Measurements from ENCODE around the gene TUBGCP6. TPM values are rescaled to one million over a fixed set of nuclear protein-coding genes. Genes with fewer than 3 reads are reported as not detected.
"Not testable (repeated sequence)": the region's sequence is repeated elsewhere in the genome, so short reads cannot be mapped to it uniquely, and the experiment has no call there.

Gene TUBGCP6
- total RNA-seq, 1 donor from 2014 or later = 48.5 TPM

DNA sequence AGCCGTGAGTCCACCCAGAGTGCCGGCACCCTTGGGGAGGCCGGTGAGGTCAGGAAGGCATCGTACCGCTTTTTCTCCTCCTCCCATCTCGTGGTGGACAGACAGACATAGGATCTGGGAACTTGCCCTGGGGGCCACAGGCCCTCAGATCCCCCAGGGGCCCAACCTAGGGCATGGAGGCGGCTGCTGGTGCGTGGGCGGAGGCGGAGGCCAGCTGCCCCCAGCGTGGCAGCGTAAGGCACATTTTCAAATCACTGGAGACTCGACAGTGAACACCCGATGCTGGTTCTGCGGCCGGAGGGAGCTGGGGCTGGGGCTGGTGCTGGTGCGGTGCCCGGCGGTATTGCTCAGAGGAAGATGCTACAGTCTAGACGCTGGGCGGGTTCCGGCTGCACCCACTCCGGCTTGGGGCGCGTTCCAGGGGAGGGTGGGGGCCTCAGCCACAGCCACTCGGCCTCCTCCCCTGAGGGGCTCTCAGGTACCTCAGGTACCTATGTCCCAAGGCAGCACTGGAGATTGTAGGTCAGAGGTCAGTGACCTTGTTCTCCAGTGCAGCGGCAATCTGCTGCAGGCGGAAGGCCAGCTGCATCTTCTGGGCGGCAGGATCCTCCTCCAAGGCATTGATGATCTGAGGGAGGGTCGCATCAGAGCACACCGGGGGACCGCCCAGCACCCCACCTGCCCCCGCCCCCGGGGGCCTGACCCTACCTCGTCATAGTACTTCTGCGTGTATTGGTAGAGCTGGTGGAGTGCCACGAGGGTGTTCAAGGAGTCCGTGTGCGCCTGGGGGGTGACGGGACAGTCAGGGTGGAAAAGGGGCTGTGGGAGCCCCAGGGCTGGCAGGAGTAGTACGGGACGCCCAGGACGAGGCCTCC, 30.6 kb upstream of the TUBGCP6 start:
- no peak overlapping the region for H3K4me3 Mint-ChIP-seq (ENCODE audit: unreplicated experiment)
- H3K27ac Mint-ChIP-seq (ENCODE audit: unreplicated experiment) = no peak overlapping the region

DNA sequence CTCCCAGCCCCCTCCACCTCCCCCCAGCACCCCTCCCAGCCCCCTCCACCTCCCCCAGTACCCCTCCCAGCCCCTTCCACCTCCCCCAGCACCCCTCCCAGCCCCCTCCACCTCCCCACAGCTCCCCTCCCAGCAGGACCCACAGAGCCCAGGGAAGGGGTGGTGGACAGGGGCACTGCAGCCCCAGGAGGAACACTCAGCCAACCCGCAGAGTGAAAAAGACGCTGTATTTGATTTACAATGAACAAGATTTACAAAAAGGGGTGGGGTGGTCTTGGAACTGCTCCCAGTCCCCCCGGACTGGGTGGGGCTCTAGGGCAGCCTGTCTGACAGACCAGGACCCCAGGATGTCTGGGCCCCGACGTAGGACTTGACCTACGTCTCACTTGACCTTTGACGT, 29.9 kb upstream of the TUBGCP6 start:
- Mint-ChIP-seq H3K27ac (ENCODE audit: unreplicated experiment) (no peak overlapping the region), H3K4me1 (ENCODE audit: unreplicated experiment) (no peaks in the 10 kb centered on the region), H3K36me3 (ENCODE audit: low read depth, unreplicated experiment) (peaks cover 4% of the 10 kb centered on the region), H3K27me3 (ENCODE audit: unreplicated experiment) (peaks cover 9% of the 10 kb centered on the region), H3K4me3 (ENCODE audit: unreplicated experiment) (no peak overlapping the region), H3K9me3 (ENCODE audit: unreplicated experiment) (no peaks in the 10 kb centered on the region)
- no peak for DNase-seq (ENCODE audit: low spot score)
- TF ChIP-seq, protein P1, sequence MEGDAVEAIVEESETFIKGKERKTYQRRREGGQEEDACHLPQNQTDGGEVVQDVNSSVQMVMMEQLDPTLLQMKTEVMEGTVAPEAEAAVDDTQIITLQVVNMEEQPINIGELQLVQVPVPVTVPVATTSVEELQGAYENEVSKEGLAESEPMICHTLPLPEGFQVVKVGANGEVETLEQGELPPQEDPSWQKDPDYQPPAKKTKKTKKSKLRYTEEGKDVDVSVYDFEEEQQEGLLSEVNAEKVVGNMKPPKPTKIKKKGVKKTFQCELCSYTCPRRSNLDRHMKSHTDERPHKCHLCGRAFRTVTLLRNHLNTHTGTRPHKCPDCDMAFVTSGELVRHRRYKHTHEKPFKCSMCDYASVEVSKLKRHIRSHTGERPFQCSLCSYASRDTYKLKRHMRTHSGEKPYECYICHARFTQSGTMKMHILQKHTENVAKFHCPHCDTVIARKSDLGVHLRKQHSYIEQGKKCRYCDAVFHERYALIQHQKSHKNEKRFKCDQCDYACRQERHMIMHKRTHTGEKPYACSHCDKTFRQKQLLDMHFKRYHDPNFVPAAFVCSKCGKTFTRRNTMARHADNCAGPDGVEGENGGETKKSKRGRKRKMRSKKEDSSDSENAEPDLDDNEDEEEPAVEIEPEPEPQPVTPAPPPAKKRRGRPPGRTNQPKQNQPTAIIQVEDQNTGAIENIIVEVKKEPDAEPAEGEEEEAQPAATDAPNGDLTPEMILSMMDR (IDR thresholded peaks at IDR 0.05; ENCODE audit: unreplicated experiment) = no peak

More for the DNA sequence above, 30.6 kb upstream of the TUBGCP6 start:
- Mint-ChIP-seq H3K36me3 (ENCODE audit: low read depth, unreplicated experiment) (peaks cover 4% of the 10 kb centered on the region), H3K27me3 (ENCODE audit: unreplicated experiment) (peaks cover 9% of the 10 kb centered on the region), H3K9me3 (ENCODE audit: unreplicated experiment) (no peaks in the 10 kb centered on the region), H3K4me1 (ENCODE audit: unreplicated experiment) (no peaks in the 10 kb centered on the region)
- TF ChIP-seq, protein P1 (IDR thresholded peaks at IDR 0.05; ENCODE audit: unreplicated experiment) = no peak
- no peak for DNase-seq (ENCODE audit: low spot score)

DNA sequence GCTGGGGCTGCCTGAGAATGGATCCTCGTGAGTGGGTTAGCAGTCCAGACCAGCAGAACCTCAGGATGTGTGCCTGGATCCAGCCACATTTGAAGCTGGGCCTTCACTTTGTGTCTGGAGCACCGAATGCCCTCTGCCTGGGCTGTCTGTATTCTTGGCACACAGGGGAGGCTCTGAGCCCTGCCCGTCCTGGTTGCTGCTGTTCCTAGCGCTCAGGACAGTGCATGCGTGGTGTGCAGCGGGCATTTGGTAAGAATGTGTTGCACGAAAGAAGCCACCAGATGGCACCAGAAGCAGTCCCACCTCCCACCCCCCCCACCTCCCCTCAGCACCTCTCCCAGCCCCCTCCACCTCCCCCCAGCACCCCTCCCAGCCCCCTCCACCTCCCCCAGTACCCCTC, 29.5 kb upstream of the TUBGCP6 start:
- Mint-ChIP-seq H3K27me3 (ENCODE audit: unreplicated experiment) (peaks cover 11% of the 10 kb centered on the region), H3K9me3 (ENCODE audit: unreplicated experiment) (no peaks in the 10 kb centered on the region), H3K4me1 (ENCODE audit: unreplicated experiment) (no peaks in the 10 kb centered on the region), H3K4me3 (ENCODE audit: unreplicated experiment) (no peak overlapping the region), H3K27ac (ENCODE audit: unreplicated experiment) (no peak overlapping the region), H3K36me3 (ENCODE audit: low read depth, unreplicated experiment) (peaks cover 4% of the 10 kb centered on the region)
- no peak for DNase-seq (ENCODE audit: low spot score)
- TF ChIP-seq, protein P1 (IDR thresholded peaks at IDR 0.05; ENCODE audit: unreplicated experiment) = no peak

GRCh38 chr22:50273781-50274180, 29.0 kb upstream of the TUBGCP6 start:
- not testable (repeated sequence) for DNase-seq (ENCODE audit: low spot score); H3K4me3 Mint-ChIP-seq (ENCODE audit: unreplicated experiment); H3K9me3 Mint-ChIP-seq (ENCODE audit: unreplicated experiment); H3K4me1 Mint-ChIP-seq (ENCODE audit: unreplicated experiment); H3K27ac Mint-ChIP-seq (ENCODE audit: unreplicated experiment); H3K36me3 Mint-ChIP-seq (ENCODE audit: low read depth, unreplicated experiment)
- peaks cover 11% of the 10 kb centered on the region for H3K27me3 Mint-ChIP-seq (ENCODE audit: unreplicated experiment)

- not testable (repeated sequence) for H3K27ac Mint-ChIP-seq (ENCODE audit: unreplicated experiment); H3K9me3 Mint-ChIP-seq (ENCODE audit: unreplicated experiment); H3K4me3 Mint-ChIP-seq (ENCODE audit: unreplicated experiment)
These were observed 28.5 kb upstream of the TUBGCP6 start for GRCh38 chr22:50273352-50273751.

More at GRCh38 chr22:50273352-50273751, 28.5 kb upstream of the TUBGCP6 start:
- H3K4me1 Mint-ChIP-seq (ENCODE audit: unreplicated experiment); DNase-seq (ENCODE audit: low spot score); H3K36me3 Mint-ChIP-seq (ENCODE audit: low read depth, unreplicated experiment): not testable (repeated sequence)
- peaks cover 11% of the 10 kb centered on the region for H3K27me3 Mint-ChIP-seq (ENCODE audit: unreplicated experiment)

Data from endothelial cell (in vitro differentiated cells).